ENCODE results near the gene CRHR2.
"Not testable (repeated sequence)": the region's sequence is repeated elsewhere in the genome, so short reads cannot be mapped to it uniquely, and the experiment has no call there.

CRHR2 gene

DNA sequence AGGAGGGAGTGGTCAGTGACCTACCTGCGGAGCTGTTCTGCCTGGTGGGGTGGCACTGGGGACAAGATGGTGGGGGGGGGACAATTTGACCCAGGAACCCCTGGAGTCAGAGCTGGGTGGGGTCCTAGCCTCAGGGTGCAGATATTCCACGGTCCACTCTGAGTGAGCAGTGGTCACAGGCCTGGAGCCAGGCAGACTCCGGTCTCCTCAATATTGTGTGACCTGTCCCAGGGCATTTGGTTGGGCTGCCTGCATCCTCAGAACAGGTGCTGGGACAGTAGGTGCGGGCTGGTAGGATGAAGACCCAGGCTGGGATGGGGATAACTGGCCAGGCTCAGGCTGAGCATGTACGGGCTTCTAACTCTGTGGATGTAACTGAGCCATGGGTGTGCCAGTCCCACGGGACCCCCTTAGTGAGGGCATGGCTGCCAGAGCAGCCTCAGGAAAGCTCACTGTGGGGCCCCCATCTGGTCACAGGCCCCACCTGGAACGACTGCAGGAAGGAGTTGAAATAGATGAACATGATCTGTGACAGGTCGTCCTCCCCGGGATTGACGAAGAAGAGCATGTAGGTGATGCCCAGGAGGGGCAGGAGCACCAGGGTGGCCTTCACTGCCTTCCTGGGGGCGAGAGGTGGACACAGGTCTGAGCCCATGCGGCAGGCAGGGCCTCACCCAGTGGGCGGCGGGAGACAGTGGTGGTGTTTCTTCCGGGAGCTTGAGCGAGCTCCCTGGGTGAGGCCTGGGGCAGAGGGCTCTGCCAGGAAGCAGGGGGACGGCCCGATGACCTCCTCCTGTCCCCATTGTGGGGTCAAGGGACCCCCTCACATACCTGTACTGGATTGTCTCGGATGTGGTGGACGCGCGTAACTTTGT, 26.9 kb downstream of the CRHR2 start:
- DNase-seq (ENCODE audit: low read depth, low spot score), result no peak

DNA sequence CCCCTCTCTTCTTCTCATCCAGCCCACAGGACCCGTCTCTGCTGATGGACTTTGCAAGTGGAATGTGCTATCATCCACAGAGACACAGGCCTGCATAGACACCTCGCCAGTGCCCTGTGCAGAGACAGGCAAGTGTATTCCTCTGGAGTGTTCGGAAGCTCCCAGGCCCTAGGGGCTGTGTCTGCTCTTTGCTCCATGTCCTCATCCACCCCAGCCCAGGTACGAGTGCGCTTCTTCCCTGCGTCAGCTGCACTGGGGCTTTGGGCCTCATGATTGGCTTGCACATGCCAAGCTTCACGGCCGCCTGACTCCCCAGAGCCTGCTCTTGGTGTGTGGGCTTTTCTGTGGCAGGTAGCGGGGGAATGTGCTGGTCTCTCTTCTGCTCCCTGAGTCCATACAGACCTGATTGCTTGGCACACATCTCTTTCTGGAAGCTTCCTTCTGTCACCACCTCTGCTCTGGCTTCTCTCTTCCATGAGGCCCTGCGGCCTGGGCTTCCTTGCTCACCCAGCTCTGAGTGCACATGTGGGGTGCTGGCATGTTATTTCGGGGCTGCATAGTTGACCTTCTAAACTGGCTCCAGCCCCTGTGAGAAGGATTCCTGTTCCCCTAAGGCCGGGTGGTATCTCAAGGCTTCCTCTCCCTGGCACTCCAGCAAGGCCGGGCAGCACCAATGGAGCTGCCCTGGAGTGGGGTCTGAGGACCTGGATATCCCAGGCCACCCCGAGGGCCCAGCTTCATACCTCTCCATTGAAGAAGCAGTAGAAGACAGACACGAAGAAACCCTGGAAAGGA, 27.8 kb downstream of the CRHR2 start:
- DNase-seq (ENCODE audit: low read depth, low spot score), result no peak

GRCh38 chr7:30652698-30653641, 29.3 kb downstream of the CRHR2 start:
- no peak for DNase-seq (ENCODE audit: low read depth, low spot score)

DNA sequence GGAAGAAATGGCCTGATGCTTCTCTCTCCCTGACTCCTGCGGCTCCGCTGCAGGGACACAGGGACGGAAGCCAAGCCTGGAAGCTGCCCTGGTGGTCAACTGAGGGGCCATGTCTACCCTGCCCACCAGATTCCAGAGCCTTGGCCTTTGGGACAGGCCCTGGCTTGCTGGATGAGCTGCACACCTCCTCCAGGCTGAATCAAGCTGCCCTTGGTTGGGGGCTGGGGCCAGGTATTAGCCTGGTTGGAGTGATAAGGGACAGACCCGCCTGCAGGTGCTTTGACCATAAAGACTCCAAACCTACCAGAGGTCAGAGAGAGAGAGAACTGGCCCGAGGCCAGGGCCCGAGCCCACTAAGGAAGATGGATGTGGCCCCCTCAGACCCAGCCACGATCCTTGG, 30.1 kb downstream of the CRHR2 start:
- no peak for DNase-seq (ENCODE audit: low read depth, low spot score)

- no peak for DNase-seq (ENCODE audit: low read depth, low spot score)
These were observed 31.8 kb downstream of the CRHR2 start for GRCh38 chr7:30650421-30650808.

DNA sequence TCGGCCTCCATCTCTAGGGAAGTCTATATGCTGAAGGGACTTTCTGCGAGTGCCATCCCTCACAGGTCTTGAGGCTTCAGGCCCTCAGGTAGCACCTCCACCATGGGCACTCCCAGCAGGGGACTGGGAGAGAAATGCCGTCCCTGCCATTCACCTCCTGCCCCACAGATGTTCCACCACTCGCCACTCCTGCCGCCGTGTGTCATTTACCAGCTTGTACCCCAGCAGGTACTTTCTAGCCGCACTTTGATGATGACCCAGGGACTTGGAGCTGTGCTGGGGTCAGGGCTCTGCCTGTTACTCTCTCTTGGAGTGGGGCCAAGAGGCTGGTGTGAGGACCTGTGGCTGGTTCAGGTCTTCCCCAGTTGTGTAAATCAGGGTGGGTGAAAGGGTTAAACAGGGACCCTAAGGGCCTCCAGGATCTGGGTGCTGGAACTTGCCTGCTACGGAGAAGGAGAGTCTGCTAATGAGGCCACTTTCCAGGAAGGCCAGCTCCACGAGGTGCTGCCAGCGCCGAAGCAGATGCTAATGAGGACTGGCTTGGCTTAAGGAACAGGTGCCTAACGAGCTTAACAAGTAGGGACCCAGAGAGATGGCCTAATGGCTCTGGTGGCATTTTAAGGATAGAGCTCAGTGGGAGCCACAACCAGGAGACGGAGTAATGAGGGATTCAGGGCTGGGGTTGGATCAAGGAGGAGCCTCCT, 32.4 kb downstream of the CRHR2 start:
- DNase-seq (ENCODE audit: low read depth, low spot score), result no peak

- DNase-seq (ENCODE audit: low read depth, low spot score), result no peak
These were observed 33.3 kb downstream of the CRHR2 start for GRCh38 chr7:30648744-30649540.

DNA sequence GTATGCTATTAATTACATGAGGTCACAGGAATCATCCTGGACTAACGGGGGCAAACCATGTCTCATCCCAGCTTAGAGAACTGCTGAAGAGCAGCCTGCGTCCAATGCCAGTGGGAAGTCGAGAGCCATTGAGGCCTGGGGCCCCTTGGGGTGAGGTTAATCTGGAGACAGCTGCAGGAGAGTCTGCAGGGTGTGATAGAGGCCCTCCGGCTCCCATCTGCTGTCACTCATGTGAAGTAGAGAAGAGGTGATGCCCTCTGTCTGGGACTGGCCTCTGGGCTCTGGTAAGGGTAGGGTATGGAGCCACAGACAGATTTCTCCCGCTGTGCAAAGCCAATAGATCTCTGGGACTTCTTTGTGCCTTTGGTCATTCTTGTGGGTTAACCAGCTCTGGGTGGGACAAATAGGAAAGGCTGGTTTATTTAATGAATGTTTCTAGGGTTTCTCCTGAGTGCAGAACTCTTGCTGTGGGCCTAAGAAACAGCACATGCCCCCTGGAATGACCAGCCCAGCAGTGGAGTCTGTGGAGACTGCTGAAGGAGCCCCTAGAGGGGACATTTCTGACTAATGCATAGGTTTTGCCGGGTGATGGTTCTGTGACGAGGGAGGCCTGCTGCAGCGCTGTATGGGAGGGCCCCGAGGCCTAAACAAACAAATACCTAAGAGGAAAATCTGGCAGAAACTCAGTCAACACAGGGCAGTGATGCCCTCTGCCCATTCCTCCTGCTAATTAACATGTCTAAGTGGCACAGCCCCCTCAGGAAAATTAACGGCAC, 34.5 kb downstream of the CRHR2 start:
- no peak for DNase-seq (ENCODE audit: low read depth, low spot score)

- no peak for DNase-seq (ENCODE audit: low read depth, low spot score)
These were observed 36.1 kb downstream of the CRHR2 start for GRCh38 chr7:30646154-30646553.

- DNase-seq (ENCODE audit: low read depth, low spot score), result no peak
These were observed 36.6 kb downstream of the CRHR2 start for GRCh38 chr7:30645661-30646060.

GRCh38 chr7:30644286-30644955, 37.8 kb downstream of the CRHR2 start:
- no peak for DNase-seq (ENCODE audit: low read depth, low spot score)

GRCh38 chr7:30642789-30643188, 39.5 kb downstream of the CRHR2 start:
- no peak for DNase-seq (ENCODE audit: low read depth, low spot score)

DNA sequence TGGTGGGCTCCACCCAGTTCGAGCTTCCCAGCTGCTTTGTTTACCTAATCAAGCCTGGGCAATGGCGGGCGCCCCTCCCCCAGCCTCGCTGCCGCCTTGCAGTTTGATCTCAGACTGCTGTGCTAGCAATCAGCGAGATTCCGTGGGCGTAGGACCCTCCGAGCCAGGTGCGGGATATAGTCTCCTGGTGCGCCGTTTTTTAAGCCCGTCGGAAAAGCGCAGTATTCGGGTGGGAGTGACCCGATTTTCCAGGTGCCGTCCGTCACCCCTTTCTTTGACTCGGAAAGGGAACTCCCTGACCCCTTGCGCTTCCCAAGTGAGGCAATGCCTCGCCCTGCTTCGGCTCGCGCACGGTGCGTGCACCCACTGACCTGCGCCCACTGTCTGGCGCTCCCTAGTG, 39.9 kb downstream of the CRHR2 start:
- not testable (repeated sequence) for DNase-seq (ENCODE audit: low read depth, low spot score)

DNA sequence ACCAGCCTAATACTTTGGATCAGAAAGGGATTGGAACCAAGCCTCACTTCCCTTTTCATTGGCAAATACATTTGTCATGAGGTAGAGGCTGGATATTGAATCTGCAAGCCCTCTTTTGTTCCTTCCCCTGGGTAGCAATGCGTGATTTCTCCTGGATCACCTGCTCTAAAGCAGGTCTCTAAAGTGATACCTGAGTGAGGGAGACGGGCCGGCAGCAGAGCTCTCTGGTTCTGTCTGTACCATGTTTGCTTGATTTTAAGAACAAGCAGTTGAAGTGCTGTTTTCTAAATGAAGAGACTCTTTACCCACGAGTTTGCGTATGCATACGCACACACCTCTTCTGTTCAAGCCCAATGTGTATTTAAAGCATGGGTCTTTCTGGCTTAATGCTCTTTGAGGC, 46.5 kb downstream of the CRHR2 start:
- DNase-seq (ENCODE audit: low read depth, low spot score), result no peak

- no peak for DNase-seq (ENCODE audit: low read depth, low spot score)
These were observed 47.5 kb downstream of the CRHR2 start for GRCh38 chr7:30634634-30635201.

GRCh38 chr7:30634193-30634626, 48.0 kb downstream of the CRHR2 start:
- no peak for DNase-seq (ENCODE audit: low read depth, low spot score)

DNA sequence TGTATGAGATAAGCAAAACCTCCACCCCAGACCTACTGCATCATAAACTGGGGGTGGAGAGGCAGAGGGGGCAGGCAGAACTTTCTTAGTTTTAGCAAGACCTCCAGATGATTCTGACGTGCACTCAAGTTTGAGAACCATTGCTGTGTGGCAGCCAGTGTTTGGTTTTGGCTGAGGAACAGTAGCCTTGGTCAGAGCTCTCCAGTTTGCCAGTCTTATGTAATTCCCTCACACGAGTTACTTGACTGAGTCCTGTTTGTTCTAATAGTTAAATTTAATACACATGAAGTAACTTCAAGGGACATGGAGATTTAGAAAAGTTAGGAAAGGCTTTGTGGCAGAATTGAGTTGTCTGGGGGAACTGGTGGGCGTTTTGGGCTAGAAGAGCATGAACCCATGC, 49.0 kb downstream of the CRHR2 start:
- DNase-seq (ENCODE audit: low read depth, low spot score), result no peak

DNA sequence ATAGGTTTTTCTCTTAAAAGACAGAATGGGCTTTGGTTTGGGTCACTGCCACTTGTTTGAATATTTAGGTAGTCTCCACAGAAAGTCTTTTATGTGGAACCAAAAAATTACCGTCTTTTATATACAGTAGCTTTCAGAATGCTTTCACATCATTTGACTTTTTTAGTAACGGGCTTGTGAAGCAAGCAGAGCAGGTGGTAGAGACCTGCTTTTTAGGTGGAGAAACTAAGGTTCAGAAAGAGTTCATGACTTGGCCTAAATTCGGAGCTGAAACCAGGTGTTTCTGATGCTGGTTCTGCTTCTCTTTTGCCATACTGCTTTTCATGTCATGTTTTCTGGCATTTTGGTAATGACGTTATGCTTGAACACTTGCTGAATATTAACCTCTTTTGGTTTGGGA, 51.3 kb downstream of the CRHR2 start:
- DNase-seq (ENCODE audit: low read depth, low spot score), result no peak

DNA sequence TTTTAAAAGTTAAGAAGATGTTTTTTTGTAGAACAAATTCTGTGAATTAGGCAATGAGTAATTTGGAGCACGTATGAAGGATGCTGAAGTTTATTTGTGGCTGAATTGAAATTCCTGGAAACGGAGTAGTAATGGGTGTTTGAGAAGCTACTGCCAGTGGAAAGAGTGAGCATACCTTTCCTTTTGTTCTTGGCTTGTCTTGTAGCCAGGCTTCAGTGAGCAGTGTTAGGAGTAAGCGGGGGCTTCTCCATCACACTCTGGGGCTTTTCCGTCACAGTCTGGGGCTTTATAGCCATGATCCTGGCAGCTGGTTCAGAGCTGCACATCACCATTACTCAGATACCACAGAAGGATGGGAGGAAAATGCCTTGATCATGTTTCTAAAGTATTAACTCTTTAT, 55.2 kb downstream of the CRHR2 start:
- DNase-seq (ENCODE audit: low read depth, low spot score), result no peak

Data from astrocyte of the hippocampus (primary cell).